HFFc6 (cell line): ENCODE results near the gene HLX. TPM values are rescaled to one million over a fixed set of nuclear protein-coding genes. Genes with fewer than 3 reads are reported as not detected.

ENCODE experiments used
- DNase-seq: peaks from one replicate; pipeline ENCODE4 v3.0.0-alpha.2; 2018
- H3K27ac Mint-ChIP-seq: 2 replicates; pipeline ENCODE4 v1.8.0; 2020; ENCODE audit warnings: mild to moderate bottlenecking, mixed read lengths
- H3K27me3 Mint-ChIP-seq: 2 replicates; pipeline ENCODE4 v1.8.0; 2021; ENCODE audit warnings: mild to moderate bottlenecking, moderate library complexity, mixed read lengths; ENCODE audit not compliant: insufficient read depth
- H3K36me3 Mint-ChIP-seq: 2 replicates; pipeline ENCODE4 v1.8.0; 2021; ENCODE audit warnings: low read depth, mixed read lengths
- H3K4me1 Mint-ChIP-seq: 2 replicates; pipeline ENCODE4 v1.8.0; 2020; ENCODE audit warnings: low read depth, mixed read lengths
- H3K4me3 Mint-ChIP-seq: 2 replicates; pipeline ENCODE4 v1.8.0; 2020; ENCODE audit warnings: mild to moderate bottlenecking, moderate library complexity, mixed read lengths
- H3K9me3 Mint-ChIP-seq: 2 replicates; pipeline ENCODE4 v1.8.0; 2020; ENCODE audit warnings: mild to moderate bottlenecking, mixed read lengths
- total RNA-seq, 6 experiments: library from RNA; stranded (reverse); fragmentation: NEBNext Ultra II Directional; extraction: Animal tissue kit (Norgen Biotek cat#: 25700); gene quantifications; 2 replicates in 1 of 6; 3 replicates in 5 of 6; pipeline ENCODE4 v1.2.3, GENCODE V29; 2021
- TF ChIP-seq, protein P1 (sequence below): fragments of 200-600 bp; sonication (generic); IDR thresholded peaks from 2 replicates; pipeline ENCODE4 v1.5.0; 2021; ENCODE audit warnings: antibody characterized with exemption, mild to moderate bottlenecking

Gene HLX
- total RNA-seq, 6 experiments from 2014 or later, result 9.9 to 14.3 (median 11.3) TPM

DNA sequence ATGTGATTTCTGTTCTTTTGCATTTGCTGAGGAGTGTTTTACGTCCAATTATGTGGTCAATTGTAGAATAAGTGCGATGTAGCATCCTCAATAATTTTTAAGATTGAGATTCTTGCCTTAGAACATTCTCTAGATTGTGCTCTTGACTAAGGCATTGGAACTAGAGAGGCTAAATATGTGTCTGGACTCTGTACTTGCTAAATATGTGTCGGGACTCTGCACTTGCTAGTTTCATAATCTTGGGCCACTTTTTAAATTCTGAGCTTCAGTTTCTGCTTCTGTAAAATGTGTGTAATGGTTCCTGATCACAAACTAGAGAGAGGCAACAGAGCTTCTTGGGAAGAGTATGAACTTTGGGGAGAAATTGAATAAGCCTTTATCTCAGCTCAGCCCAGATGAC is 21.6 kb downstream of the HLX start:
- Mint-ChIP-seq H3K27me3 (no peaks in the 10 kb centered on the region), H3K4me3 (no peak overlapping the region), H3K27ac (no peak overlapping the region), H3K9me3 (no peaks in the 10 kb centered on the region), H3K36me3 (no peaks in the 10 kb centered on the region), H3K4me1 (peaks cover 38% of the 10 kb centered on the region)
- DNase-seq, result no peak
- TF ChIP-seq, protein P1, sequence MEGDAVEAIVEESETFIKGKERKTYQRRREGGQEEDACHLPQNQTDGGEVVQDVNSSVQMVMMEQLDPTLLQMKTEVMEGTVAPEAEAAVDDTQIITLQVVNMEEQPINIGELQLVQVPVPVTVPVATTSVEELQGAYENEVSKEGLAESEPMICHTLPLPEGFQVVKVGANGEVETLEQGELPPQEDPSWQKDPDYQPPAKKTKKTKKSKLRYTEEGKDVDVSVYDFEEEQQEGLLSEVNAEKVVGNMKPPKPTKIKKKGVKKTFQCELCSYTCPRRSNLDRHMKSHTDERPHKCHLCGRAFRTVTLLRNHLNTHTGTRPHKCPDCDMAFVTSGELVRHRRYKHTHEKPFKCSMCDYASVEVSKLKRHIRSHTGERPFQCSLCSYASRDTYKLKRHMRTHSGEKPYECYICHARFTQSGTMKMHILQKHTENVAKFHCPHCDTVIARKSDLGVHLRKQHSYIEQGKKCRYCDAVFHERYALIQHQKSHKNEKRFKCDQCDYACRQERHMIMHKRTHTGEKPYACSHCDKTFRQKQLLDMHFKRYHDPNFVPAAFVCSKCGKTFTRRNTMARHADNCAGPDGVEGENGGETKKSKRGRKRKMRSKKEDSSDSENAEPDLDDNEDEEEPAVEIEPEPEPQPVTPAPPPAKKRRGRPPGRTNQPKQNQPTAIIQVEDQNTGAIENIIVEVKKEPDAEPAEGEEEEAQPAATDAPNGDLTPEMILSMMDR, result no peak

DNA sequence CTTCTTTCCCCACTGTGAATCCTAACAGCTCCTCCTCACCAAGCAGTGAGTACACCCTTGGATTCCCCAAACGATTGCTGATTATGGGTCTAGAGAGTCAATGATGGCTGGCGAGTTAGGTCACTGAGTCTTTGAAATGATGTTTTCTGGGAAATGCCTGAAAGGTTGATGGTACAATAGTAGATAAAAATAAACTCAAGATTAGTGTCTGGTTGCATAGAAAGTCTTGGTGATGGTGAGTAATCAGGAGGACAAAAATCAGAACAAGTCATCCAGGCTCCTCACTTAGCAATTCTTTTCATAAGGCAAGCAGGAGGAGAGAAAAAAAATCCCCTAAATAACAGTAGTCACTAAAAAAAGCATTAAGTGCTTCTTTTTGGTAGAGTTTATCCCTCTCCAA is 22.6 kb downstream of the HLX start:
- Mint-ChIP-seq H3K27me3 (no peaks in the 10 kb centered on the region), H3K4me1 (peaks cover 46% of the 10 kb centered on the region), H3K27ac (peak overlapping the region; percentile 65), H3K4me3 (peak overlapping the region; percentile 35), H3K9me3 (no peaks in the 10 kb centered on the region), H3K36me3 (no peaks in the 10 kb centered on the region)
- TF ChIP-seq, protein P1, result no peak
- peak; percentile 65 for DNase-seq

DNA sequence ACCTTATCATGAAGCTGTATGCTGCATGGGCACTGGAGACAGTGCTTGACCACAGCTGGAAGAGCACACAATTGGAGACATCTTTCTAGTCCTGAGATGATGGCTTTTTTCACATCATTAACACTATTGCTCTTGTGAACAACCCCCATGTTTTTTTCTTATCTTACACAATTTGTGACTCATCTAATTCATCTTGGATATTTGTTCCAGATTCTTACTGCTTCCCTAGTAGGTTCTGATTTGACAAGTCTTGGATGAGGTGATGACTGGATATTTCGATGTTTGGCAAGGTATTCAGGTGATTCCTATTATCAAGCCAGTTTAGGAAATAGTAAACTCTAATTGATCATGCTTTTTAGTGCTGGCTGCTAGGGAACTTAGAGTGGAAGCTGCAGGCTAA is 23.7 kb downstream of the HLX start:
- Mint-ChIP-seq H3K9me3 (no peaks in the 10 kb centered on the region), H3K4me1 (peaks cover 53% of the 10 kb centered on the region), H3K4me3 (no peak overlapping the region), H3K27ac (no peak overlapping the region; the same call in 1 of the 2 replicates), H3K27me3 (no peaks in the 10 kb centered on the region), H3K36me3 (no peaks in the 10 kb centered on the region)
- TF ChIP-seq, protein P1, result no peak
- DNase-seq, result no peak

DNA sequence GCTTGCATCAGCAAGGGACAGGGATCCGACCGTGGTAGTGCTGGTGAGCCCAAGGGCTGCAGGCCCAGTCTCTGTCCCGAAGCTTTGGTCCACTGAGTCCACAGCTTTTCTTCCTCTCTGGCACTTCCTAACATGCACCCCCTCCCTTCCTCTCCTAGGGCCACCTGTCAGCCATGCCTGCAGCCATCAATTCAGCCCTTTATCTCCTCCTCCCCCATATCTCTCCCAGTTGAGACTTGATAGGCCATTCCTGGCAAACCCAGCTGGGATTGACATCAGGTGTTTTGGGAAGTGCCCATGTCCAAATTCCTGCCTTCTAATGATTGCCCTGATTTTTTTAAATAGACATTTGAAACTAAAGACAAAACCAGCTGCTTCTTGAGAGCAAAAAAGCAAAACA is 25.6 kb downstream of the HLX start:
- DNase-seq, result no peak
- H3K9me3 Mint-ChIP-seq, result no peaks in the 10 kb centered on the region
- peaks cover 60% of the 10 kb centered on the region for H3K4me1 Mint-ChIP-seq
- H3K4me3 Mint-ChIP-seq, result no peak overlapping the region
- H3K27me3 Mint-ChIP-seq, result no peaks in the 10 kb centered on the region; the same call in 1 of the 2 replicates
- no peaks in the 10 kb centered on the region for H3K36me3 Mint-ChIP-seq
- H3K27ac Mint-ChIP-seq, result no peak overlapping the region
- TF ChIP-seq, protein P1, result no peak

DNA sequence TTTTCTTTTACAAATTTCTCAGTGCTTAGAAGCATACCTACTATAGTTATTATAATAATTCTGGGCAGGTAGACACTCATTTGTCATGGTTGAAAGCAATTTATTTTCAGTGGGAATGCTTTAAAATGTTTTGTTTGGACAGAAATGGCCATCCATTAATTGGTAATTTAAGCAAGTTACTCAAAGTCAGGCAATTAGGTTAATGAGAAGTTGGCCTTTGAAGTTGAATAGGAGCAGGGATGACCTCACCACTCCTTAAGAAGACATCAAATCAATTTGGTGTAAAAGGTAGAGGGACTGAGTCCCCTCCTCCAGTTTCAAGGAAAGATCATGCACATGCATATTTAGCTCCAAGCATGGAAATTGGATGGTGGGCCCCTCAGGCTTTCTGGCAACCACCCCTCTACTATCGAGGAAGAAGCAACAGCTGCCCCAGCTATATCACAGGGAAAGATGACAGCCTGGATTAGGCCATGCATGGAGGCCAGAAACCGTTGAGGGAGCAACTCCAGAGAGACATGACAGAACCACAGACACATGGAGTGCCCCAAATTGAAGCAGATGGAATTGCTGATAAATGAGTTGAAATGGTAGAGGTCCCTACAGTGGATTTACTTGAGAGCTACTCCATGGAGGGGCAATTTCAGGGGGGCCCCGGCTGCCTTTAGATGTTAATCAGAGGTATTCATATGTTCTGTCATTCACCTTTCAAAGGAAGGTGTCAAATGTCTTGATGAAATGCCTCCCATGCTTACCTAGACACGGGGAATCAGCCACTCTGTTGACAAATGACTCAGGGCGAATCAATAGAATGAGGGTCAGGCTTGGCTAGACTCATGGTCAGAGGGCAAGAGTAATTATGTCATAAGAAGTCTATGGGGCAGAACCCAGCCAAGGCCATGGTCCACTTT is 26.7 kb downstream of the HLX start:
- no peak for DNase-seq
- Mint-ChIP-seq H3K36me3 (no peaks in the 10 kb centered on the region), H3K9me3 (no peaks in the 10 kb centered on the region), H3K4me1 (peaks cover 60% of the 10 kb centered on the region), H3K27ac (no peak overlapping the region), H3K4me3 (no peak overlapping the region), H3K27me3 (no peaks in the 10 kb centered on the region; the same call in 1 of the 2 replicates)
- TF ChIP-seq, protein P1, result no peak
